GM12878 (cell line): Measurements from ENCODE around the gene ELP2. TPM values are rescaled to one million over a fixed set of nuclear protein-coding genes. Genes with fewer than 3 reads are reported as not detected.

Experiments used
- ATAC-seq: fragments of 200-7000 bp; cut with Tn5 transposase; 3 replicates; pipeline ENCODE4 v1.9.1; 2020; ENCODE audit warnings: mild to moderate bottlenecking, moderate library complexity
- BruUV-seq: library from RNA; stranded (reverse); fragments of 400-500 nt; replicated peaks from 2 replicates; lab custom pipeline; 2021; lab: Mats Ljungman, UMichigan
- CTCF ChIA-PET: fragments of 300-600 bp; sonication (Branson Sonifier 250); formaldehyde crosslinking; extraction: SDS; loops from one replicate; lab custom pipeline; 2021; ENCODE audit warnings: inconsistent platforms; lab: Yijun Ruan, JAX
- POLR2A ChIA-PET: fragments of 350-600 bp; formaldehyde crosslinking; extraction: SDS; loops from one replicate; lab custom pipeline; 2021; ENCODE audit warnings: inconsistent platforms; lab: Charles Lee
- RAD21 ChIA-PET: fragments of 300-600 bp; sonication (Branson Sonifier 250); formaldehyde crosslinking; loops from one replicate; lab custom pipeline; 2023; ENCODE audit warnings: antibody characterized with exemption; ENCODE audit not compliant: unreplicated experiment; lab: Charles Lee
- SMC1A ChIA-PET: fragments of 300-600 bp; sonication (Branson Sonifier 250); formaldehyde crosslinking; loops from one replicate; lab custom pipeline; 2023; ENCODE audit not compliant: unreplicated experiment, uncharacterized antibody; lab: Charles Lee
- DNase-seq: peaks from one replicate; pipeline ENCODE4 v3.0.0-alpha.2; 2011; ENCODE audit warnings: low read depth, low spot score
- FAIRE-seq: peaks from 3 replicates; lab custom pipeline; 2011; peaks lifted over from hg19 to GRCh38; lab: Jason Lieb, UNC
- H2AFZ ChIP-seq: 2 replicates; pipeline ENCODE4 v1.6.0; 2011; ENCODE audit warnings: low read depth, low read length, control low read depth; ENCODE audit not compliant: control insufficient read depth
- H3K27ac ChIP-seq: 2 replicates; pipeline ENCODE4 v1.5.1; 2011; ENCODE audit warnings: control low read depth; ENCODE audit not compliant: control insufficient read depth, insufficient read depth
- H3K27me3 ChIP-seq, 2 experiments: replicated peaks in 1 of 2; 2 replicates each; pipeline versions ENCODE4 v1.6.0 to v1.6.1; 2011; ENCODE audit warnings: low read length in 1 of 2; ENCODE audit not compliant: control insufficient read depth in 2 of 2, insufficient read depth in 2 of 2
- H3K36me3 ChIP-seq, 2 experiments: 2 replicates each; pipeline ENCODE4 v1.5.1; 2011; ENCODE audit warnings: low read length in 1 of 2; ENCODE audit not compliant: control insufficient read depth in 2 of 2, insufficient read depth in 2 of 2
- H3K4me1 ChIP-seq: 2 replicates; pipeline ENCODE4 v1.6.1; 2011; ENCODE audit warnings: mild to moderate bottlenecking, low read length, moderate library complexity, mixed read lengths; ENCODE audit not compliant: control insufficient read depth, insufficient read depth
- H3K4me2 ChIP-seq: 2 replicates; pipeline ENCODE4 v1.6.0; 2011; ENCODE audit warnings: control low read depth; ENCODE audit not compliant: control insufficient read depth, insufficient read depth
- H3K4me3 ChIP-seq: fragments of 200-600 bp; sonication (generic); 2 replicates; pipeline ENCODE4 v1.5.1; 2016
- H3K79me2 ChIP-seq: 2 replicates; pipeline ENCODE4 v1.6.0; 2011; ENCODE audit warnings: low read length; ENCODE audit not compliant: control insufficient read depth, insufficient read depth
- H3K9ac ChIP-seq: 2 replicates; pipeline ENCODE4 v1.8.0; 2011; ENCODE audit warnings: low read length, control low read depth, mixed read lengths; ENCODE audit not compliant: control insufficient read depth, insufficient read depth
- H3K9me3 ChIP-seq: replicated peaks from 3 replicates; pipeline ENCODE4 v1.5.1; 2011; ENCODE audit warnings: mild to moderate bottlenecking, low read length; ENCODE audit not compliant: control insufficient read depth, insufficient read depth
- H4K20me1 ChIP-seq: 2 replicates; pipeline ENCODE4 v1.6.0; 2011; ENCODE audit not compliant: control insufficient read depth, insufficient read depth
- IKZF2 ChIP-seq, 2 experiments: fragments of 450-650 bp; IDR thresholded peaks; 2 replicates each; pipeline ENCODE4 v1.6.1; 2017; ENCODE audit warnings: mild to moderate bottlenecking in 2 of 2, moderate library complexity in 2 of 2
- MXI1 ChIP-seq: fragments of 150-350 bp; IDR thresholded peaks from 2 replicates; pipeline ENCODE4 v1.6.1; 2011; ENCODE audit warnings: low read depth, mild to moderate bottlenecking, inconsistent platforms, low read length, improper control_type of control experiment
- MYC ChIP-seq: IDR thresholded peaks from 2 replicates; pipeline ENCODE4 v1.6.1; 2011; ENCODE audit warnings: mild to moderate bottlenecking, low read length, moderate library complexity, inconsistent platforms; ENCODE audit not compliant: insufficient read depth, insufficient replicate concordance, insufficient read length, severe bottlenecking
- RAD51 ChIP-seq: fragments of 450-650 bp; IDR thresholded peaks from 2 replicates; pipeline ENCODE4 v1.6.1; 2016; ENCODE audit warnings: moderate library complexity, mild to moderate bottlenecking, inconsistent platforms
- RCOR1 ChIP-seq: conservative IDR thresholded peaks from 2 replicates; pipeline ENCODE4 v1.6.1; 2012; ENCODE audit warnings: low read depth, low read length, improper control_type of control experiment
- RFX5 ChIP-seq: IDR thresholded peaks from 2 replicates; pipeline ENCODE4 v1.6.1; 2011; ENCODE audit warnings: low read depth, low read length, improper control_type of control experiment
- SP1 ChIP-seq: IDR thresholded peaks from one replicate; pipeline ENCODE4 v1.6.1; 2011; ENCODE audit warnings: low read depth, low read length
- TBL1XR1 ChIP-seq: IDR thresholded peaks from 2 replicates; pipeline ENCODE4 v1.6.1; 2012; ENCODE audit warnings: low read depth, low read length, improper control_type of control experiment
- TCF12 ChIP-seq: IDR thresholded peaks from 2 replicates; pipeline ENCODE4 v1.6.1; 2011; ENCODE audit warnings: low read depth, mild to moderate bottlenecking, low read length
- WGBS: methylation state at CpG from one replicate; pipeline ENCODE4 v1.1.6; 2016; ENCODE audit warnings: low lambda C conversion rate; ENCODE audit not compliant: insufficient replicate concordance, insufficient coverage; ENCODE audit errors: missing lambda C conversion rate; 5-methylcytosine and 5-hydroxymethylcytosine counted together
- in situ Hi-C: fragments of 300-500 bp; cut with MboI; formaldehyde crosslinking; loops from 9 replicates; pipeline ENCODE4 v1.14.3; 2018; ENCODE audit warnings: mixed read lengths
- intact Hi-C: fragments of 100-400 bp; cut with micrococcal nuclease; formaldehyde crosslinking; loops from one replicate; pipeline ENCODE4 v1.14.2; 2022; ENCODE audit not compliant: unreplicated experiment
- polyA plus RNA-seq, 11 experiments: library from polyadenylated mRNA; depleted of rRNA in 4 of 11; unstranded in 6 of 11; stranded (reverse) in 5 of 11; fragments of >200 nt; fragmentation: Nextera tagmentation in 4 of 11; fragmentation: Illumina TruSeq in 1 of 11; extraction: Ambion mirVana in 4 of 11; extraction: Trizol in 1 of 11; gene quantifications; 1 replicate in 1 of 11; 2 replicates in 10 of 11; pipeline versions ENCODE4 v1.2.1 to v1.2.3, GENCODE V29; 2011 to 2016; ENCODE audit warnings: inconsistent platforms in 2 of 11, missing spikeins in 2 of 11, low read depth in 1 of 11
- total RNA-seq, 4 experiments: library from RNA; depleted of rRNA in 3 of 4; stranded (reverse); fragments of >200 nt in 3 of 4; fragmentation: Illumina TruSeq in 1 of 4; extraction: Trizol in 1 of 4; gene quantifications; 2 replicates each; pipeline versions ENCODE4 v1.2.1 to v1.2.3, GENCODE V29; 2013 to 2021
- TF ChIP-seq, protein P1 (sequence below): fragments of 450-650 bp; IDR thresholded peaks from 2 replicates; pipeline ENCODE4 v1.6.1; 2017; ENCODE audit warnings: low read depth, mild to moderate bottlenecking, moderate library complexity
- TF ChIP-seq, protein P2 (sequence below): fragments of 450-650 bp; IDR thresholded peaks from 2 replicates; pipeline ENCODE4 v1.6.1; 2016; ENCODE audit warnings: mild to moderate bottlenecking
- TF ChIP-seq, protein P3 (sequence below): IDR thresholded peaks from 2 replicates; pipeline ENCODE4 v1.6.1; 2012; ENCODE audit warnings: low read depth, low read length, improper control_type of control experiment

Gene ELP2
- total and polyA plus RNA-seq, 10 of the 15 experiments (the other 5 are each of a cell fraction or from before 2014, with no cell fraction given): 56.9 to 134 (median 88.5) TPM

DNA sequence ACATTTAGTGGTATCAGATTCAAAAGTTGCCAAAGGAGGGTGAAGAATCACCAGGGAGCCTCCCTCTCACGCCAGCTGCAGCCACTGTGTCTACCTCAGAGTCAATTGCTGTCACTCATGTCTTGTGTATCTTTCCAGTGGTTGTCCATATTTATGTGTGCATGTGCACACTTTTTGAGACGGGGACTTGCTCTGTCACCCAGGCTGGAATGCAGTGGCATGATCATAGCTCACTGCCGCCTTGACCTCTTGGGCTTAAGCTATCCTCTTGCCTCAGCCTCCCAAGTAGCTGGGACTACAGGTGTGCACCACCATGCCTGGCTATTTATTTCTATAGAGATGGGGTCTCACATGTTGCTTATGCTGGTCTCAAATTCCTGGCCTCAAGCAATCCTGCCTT is 61.6 kb downstream of the ELP2 start:
- ATAC-seq (no peak), FAIRE-seq (no peak), DNase-seq (no peak)
- no peak overlapping the region for H3K27ac ChIP-seq
- no TSS peak for BruUV-seq
- SMC1A ChIA-PET: interaction anchor here (1.3 kb wide), 1 partner anchor 26 kb away, joined by 3 read pairs; no protein-coding TSS in a partner anchor
- TF ChIP-seq RFX5 (no peak), RCOR1 (no peak), MYC (no peak), MXI1 (no peak), TCF12 (no peak), IKZF2 (IDR thresholded peaks at IDR 0.05) (no peak), TBL1XR1 (no peak), RAD51 (no peak), SP1 (no peak)
- TF ChIP-seq, protein P1, sequence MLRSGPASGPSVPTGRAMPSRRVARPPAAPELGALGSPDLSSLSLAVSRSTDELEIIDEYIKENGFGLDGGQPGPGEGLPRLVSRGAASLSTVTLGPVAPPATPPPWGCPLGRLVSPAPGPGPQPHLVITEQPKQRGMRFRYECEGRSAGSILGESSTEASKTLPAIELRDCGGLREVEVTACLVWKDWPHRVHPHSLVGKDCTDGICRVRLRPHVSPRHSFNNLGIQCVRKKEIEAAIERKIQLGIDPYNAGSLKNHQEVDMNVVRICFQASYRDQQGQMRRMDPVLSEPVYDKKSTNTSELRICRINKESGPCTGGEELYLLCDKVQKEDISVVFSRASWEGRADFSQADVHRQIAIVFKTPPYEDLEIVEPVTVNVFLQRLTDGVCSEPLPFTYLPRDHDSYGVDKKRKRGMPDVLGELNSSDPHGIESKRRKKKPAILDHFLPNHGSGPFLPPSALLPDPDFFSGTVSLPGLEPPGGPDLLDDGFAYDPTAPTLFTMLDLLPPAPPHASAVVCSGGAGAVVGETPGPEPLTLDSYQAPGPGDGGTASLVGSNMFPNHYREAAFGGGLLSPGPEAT: no peak
- TF ChIP-seq, protein P2, sequence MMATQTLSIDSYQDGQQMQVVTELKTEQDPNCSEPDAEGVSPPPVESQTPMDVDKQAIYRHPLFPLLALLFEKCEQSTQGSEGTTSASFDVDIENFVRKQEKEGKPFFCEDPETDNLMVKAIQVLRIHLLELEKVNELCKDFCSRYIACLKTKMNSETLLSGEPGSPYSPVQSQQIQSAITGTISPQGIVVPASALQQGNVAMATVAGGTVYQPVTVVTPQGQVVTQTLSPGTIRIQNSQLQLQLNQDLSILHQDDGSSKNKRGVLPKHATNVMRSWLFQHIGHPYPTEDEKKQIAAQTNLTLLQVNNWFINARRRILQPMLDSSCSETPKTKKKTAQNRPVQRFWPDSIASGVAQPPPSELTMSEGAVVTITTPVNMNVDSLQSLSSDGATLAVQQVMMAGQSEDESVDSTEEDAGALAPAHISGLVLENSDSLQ: no peak
- TF ChIP-seq, protein P3, sequence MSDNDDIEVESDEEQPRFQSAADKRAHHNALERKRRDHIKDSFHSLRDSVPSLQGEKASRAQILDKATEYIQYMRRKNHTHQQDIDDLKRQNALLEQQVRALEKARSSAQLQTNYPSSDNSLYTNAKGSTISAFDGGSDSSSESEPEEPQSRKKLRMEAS: no peak
- H4K20me1 ChIP-seq: no peaks in the 10 kb centered on the region
- intact Hi-C loops: no loop called here
- no peaks in the 10 kb centered on the region for H3K27me3 ChIP-seq
- peaks cover 9% of the 10 kb centered on the region; the same call in 1 of the 2 replicates for H3K4me1 ChIP-seq
- H3K4me3 ChIP-seq: no peak overlapping the region
- no peak overlapping the region for H2AFZ ChIP-seq
- H3K4me2 ChIP-seq: no peak overlapping the region
- in situ Hi-C loops: no loop called here
- H3K36me3 ChIP-seq: no peaks in the 10 kb centered on the region
- 45% methylated on average over 3 of the region's 3 CpGs for WGBS
- POLR2A ChIA-PET: no interaction called here
- CTCF ChIA-PET: no interaction called here
- RAD21 ChIA-PET: no interaction called here
- no peaks in the 10 kb centered on the region for H3K9me3 ChIP-seq
- no peaks in the 10 kb centered on the region for H3K79me2 ChIP-seq
- H3K9ac ChIP-seq: no peak overlapping the region
